Hindlimb muscle (tissue), 1 donor: Measurements from ENCODE around the gene POLA1. TPM values are rescaled to one million over a fixed set of nuclear protein-coding genes. Genes with fewer than 3 reads are reported as not detected.
A peak's percentile ranks its signal among the peaks of the same experiment; 100 is the strongest.
"Not testable (repeated sequence)": the region's sequence is repeated elsewhere in the genome, so short reads cannot be mapped to it uniquely, and the experiment has no call there.

Experiments used
- DNase-seq: peaks from one replicate; pipeline ENCODE4 v3.0.0-alpha.2; 2013
- polyA plus RNA-seq: library from polyadenylated mRNA; unstranded; fragments of 120-200 nt; gene quantifications from one replicate; pipeline ENCODE4 v1.2.1, GENCODE V29; 2013; ENCODE audit not compliant: insufficient read length

POLA1 gene
- 17.7 TPM for polyA plus RNA-seq

- peak; percentile 93 for DNase-seq
Measured at GRCh38 chrX:24693453-24694202, at the start of gene POLA1. TSS of gene POLA1 (plus strand) at chrX:24693918. CDS start at chrX:24693962, 44 bp downstream.

- no peak for DNase-seq
Measured at GRCh38 chrX:24646006-24646405, 47.7 kb upstream of the POLA1 start.

- DNase-seq = peak; percentile 34
Measured at GRCh38 chrX:24646745-24647182, 47.0 kb upstream of the POLA1 start.

GRCh38 chrX:24647257-24648058, 46.3 kb upstream of the POLA1 start, which contains the start of gene PCYT1B:
TSS of gene PCYT1B (minus strand) at chrX:24647347. CDS start at chrX:24647105, 242 bp downstream.
- peak; percentile 80 for DNase-seq

GRCh38 chrX:24648495-24648894, 45.2 kb upstream of the POLA1 start:
- DNase-seq = no peak

GRCh38 chrX:24651783-24652182, 41.9 kb upstream of the POLA1 start:
- no peak for DNase-seq

GRCh38 chrX:24655679-24656078, 38.0 kb upstream of the POLA1 start:
- not testable (repeated sequence) for DNase-seq

GRCh38 chrX:24657671-24658386, 35.9 kb upstream of the POLA1 start:
- no peak for DNase-seq

GRCh38 chrX:24658421-24658820, 35.3 kb upstream of the POLA1 start:
- DNase-seq = no peak

GRCh38 chrX:24659106-24659505, 34.6 kb upstream of the POLA1 start:
- no peak for DNase-seq

GRCh38 chrX:24659646-24660045, 34.1 kb upstream of the POLA1 start:
- DNase-seq = no peak

- no peak for DNase-seq
Measured at GRCh38 chrX:24661292-24661691, 32.4 kb upstream of the POLA1 start.

- no peak for DNase-seq
Measured at GRCh38 chrX:24662352-24662751, 31.4 kb upstream of the POLA1 start.

- no peak for DNase-seq
Measured at GRCh38 chrX:24668111-24668510, 25.6 kb upstream of the POLA1 start.

GRCh38 chrX:24672701-24673190, 21.0 kb upstream of the POLA1 start:
- DNase-seq = no peak

GRCh38 chrX:24673424-24673823, 20.3 kb upstream of the POLA1 start:
- DNase-seq = no peak

- DNase-seq = no peak
Measured at GRCh38 chrX:24676403-24677024, 17.2 kb upstream of the POLA1 start.

- DNase-seq = no peak
Measured at GRCh38 chrX:24682739-24683432, 10.8 kb upstream of the POLA1 start.

GRCh38 chrX:24684048-24684447, 9.7 kb upstream of the POLA1 start:
- no peak for DNase-seq

- DNase-seq = no peak
Measured at GRCh38 chrX:24692305-24692704, 1.4 kb upstream of the POLA1 start.

GRCh38 chrX:24694825-24695224, 1.1 kb downstream of the POLA1 start:
- no peak for DNase-seq

- no peak for DNase-seq
Measured at GRCh38 chrX:24696294-24696693, 2.6 kb downstream of the POLA1 start.
